ENCODE data around the gene TMEM205.

Gene TMEM205

DNA sequence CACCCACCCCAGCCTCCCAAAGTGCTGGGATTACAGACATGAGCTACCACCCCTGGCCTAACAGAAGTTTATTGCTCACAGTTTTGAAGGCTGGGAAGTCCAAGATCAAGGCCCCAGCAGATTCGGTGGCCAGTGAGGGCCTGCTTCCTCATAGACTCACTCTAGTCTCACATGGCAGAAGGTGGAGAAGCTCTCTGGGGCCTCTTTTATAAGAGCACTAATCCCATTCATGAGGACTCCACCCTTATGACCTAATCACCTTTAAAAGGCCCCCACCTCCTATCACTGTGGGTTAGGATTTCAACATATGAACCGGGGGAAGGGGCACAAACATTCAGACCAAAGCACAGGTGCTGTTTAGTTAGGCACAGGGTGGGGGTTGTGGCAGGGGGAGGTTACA lies 21.5 kb upstream of the TMEM205 start:
- H3K4me3 ChIP-seq (ENCODE audit: low read depth, low read length): no peak overlapping the region
- TF ChIP-seq, protein P1, sequence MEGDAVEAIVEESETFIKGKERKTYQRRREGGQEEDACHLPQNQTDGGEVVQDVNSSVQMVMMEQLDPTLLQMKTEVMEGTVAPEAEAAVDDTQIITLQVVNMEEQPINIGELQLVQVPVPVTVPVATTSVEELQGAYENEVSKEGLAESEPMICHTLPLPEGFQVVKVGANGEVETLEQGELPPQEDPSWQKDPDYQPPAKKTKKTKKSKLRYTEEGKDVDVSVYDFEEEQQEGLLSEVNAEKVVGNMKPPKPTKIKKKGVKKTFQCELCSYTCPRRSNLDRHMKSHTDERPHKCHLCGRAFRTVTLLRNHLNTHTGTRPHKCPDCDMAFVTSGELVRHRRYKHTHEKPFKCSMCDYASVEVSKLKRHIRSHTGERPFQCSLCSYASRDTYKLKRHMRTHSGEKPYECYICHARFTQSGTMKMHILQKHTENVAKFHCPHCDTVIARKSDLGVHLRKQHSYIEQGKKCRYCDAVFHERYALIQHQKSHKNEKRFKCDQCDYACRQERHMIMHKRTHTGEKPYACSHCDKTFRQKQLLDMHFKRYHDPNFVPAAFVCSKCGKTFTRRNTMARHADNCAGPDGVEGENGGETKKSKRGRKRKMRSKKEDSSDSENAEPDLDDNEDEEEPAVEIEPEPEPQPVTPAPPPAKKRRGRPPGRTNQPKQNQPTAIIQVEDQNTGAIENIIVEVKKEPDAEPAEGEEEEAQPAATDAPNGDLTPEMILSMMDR (IDR thresholded peaks at IDR 0.05; ENCODE audit: low read depth, low read length): no peak
- in situ Hi-C loops (cut with HindIII; ENCODE audit: low sequenced_read_pairs): no loop called here
- no peak for DNase-seq (ENCODE audit: low read depth, low spot score)

DNA sequence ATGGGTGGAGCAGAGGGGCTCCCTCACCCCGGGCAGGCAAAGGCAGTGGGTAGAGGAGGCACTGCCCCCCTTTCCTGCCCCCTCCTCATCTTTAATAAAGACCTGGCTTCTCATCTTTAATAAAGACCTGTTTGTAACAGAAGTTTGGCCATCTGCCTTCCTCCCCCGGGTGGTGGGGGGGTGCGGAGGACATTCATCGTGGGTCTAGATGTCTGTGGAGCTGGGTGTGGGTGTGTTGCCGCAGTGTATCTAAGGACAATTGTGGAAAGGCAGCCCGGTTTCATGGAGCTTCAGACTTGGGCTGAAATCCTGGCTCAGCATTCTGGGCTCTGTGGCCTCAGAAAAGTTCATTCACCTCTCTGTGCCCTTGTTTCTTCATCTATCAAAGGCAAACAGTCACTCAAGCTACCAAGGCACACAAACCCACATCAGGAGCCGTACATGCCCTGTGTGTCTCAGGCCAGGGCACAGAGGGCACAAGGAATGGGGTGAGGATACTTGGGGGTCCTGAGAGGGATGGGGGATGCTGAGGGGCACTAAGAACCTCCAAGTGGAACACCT lies 19.6 kb upstream of the TMEM205 start:
- in situ Hi-C loops (cut with HindIII; ENCODE audit: low sequenced_read_pairs): no loop called here
- TF ChIP-seq, protein P1 (IDR thresholded peaks at IDR 0.05; ENCODE audit: low read depth, low read length): no peak
- no peak for DNase-seq (ENCODE audit: low read depth, low spot score)
- no peak overlapping the region for H3K4me3 ChIP-seq (ENCODE audit: low read depth, low read length)

DNA sequence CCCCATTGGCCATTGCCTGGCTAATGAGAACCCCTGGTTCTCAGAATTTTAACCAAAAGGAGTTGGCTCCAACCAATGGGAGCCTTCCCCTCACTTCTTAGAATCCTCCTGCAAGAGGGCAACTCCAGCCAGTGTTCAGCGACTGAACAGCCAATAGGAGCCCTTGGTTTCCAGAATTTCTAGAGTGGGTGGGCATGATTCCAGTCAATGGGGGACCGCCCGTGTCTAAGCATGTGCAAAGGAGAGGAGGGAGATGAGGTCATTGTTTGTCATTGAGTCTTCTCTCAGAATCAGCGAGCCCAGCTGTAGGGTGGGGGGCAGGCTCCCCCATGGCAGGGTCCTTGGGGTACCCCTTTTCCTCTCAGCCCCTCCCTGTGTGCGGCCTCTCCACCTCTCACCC lies 18.9 kb upstream of the TMEM205 start:
- DNase-seq (ENCODE audit: low read depth, low spot score): no peak
- in situ Hi-C loops (cut with HindIII; ENCODE audit: low sequenced_read_pairs): no loop called here
- no peak overlapping the region for H3K4me3 ChIP-seq (ENCODE audit: low read depth, low read length)
- TF ChIP-seq, protein P1 (IDR thresholded peaks at IDR 0.05; ENCODE audit: low read depth, low read length): no peak

DNA sequence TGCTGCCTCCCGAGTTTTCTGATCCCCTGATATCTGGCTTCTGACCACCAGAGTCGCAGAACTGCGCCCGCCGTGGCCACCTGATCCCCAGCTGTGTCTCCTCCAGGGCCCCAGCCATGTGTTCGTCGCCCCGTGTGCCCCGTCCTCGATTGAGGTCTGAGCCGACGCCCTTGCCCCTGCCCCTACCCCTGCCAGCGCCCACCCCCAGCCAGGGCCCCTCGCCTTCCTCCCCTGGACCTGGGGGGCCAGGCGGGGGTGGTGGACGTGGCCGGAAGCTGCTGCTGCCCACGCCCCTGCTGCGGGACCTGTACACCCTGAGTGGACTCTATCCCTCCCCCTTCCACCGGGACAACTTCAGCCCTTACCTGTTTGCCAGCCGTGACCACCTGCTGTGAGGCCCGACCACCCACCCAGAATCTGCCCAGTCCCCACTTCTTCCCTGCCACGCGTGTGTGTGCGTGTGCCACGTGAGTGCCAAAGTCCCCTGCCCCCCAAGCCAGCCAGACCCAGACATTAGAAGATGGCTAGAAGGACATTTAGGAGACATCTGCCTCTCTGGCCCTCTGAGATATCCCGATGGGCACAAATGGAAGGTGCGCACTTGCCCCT lies 18.3 kb upstream of the TMEM205 start:
- DNase-seq (ENCODE audit: low read depth, low spot score): no peak
- no peak overlapping the region for H3K4me3 ChIP-seq (ENCODE audit: low read depth, low read length)
- TF ChIP-seq, protein P1 (IDR thresholded peaks at IDR 0.05; ENCODE audit: low read depth, low read length): no peak
- in situ Hi-C loops (cut with HindIII; ENCODE audit: low sequenced_read_pairs): no loop called here

DNA sequence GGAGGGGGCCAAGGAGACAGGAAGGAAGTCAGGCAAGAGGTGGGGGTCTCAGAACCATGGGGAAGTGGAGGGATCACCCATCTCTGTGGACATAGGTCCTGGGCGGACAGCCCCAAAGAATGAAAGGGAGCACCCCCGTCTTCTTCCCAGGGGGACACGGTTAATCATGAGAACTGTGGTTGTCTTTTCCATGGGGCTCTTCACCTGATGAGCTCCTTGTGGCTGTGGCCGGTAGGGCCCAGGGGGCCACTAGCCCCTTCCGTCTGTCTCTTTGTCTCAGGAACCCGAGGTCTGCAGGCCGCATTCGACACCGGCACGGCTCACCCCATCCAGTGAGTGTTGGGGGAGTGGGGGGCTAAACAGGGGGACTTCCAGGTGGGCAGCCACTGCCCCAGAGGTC lies 17.8 kb upstream of the TMEM205 start:
- in situ Hi-C loops (cut with HindIII; ENCODE audit: low sequenced_read_pairs): no loop called here
- DNase-seq (ENCODE audit: low read depth, low spot score): no peak
- TF ChIP-seq, protein P1 (IDR thresholded peaks at IDR 0.05; ENCODE audit: low read depth, low read length): no peak
- H3K4me3 ChIP-seq (ENCODE audit: low read depth, low read length): no peak overlapping the region

DNA sequence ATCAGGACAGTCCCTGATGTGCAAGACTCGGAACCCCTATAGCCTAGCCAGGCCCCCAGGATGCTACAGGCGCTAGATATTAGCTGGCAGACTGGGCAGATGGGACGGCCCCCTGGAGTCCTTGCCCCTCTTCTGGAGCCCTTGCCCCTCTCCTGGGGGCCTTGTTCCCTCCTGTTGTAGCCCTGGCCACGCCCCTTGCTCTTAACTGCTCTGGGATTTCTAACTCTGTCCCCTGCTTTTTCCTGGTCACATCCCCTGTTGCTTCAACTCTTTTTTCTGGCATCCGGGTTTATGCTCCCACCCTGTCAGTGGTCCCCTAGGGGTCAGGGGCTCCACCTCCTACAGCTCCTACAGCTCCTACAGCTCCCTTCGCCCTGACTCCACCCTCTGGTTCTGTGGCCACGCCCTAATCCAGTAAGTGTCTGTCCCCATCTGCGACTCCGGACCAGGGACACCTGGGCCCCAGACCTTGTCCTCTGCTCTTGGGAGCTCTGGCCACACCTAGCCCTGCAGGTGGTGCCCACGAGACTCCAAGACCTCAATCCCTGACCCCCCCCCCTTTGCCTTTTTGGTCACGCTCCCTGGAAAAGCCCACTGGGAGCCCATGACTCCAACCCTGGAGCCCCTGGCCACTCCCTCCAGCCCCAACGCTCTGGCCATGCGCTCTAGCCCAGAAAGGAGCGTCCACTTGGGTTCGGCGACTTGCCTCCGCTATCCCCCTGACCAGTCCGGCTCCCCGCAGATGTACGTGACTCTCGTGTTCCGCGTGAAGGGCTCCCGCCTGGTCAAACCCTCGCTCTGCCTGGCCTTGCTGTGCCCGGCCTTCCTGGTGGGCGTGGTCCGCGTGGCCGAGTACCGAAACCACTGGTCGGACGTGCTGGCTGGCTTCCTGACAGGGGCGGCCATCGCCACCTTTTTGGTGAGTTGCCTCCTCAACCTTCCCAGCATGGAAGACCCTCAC lies 16.0 kb upstream of the TMEM205 start:
- TF ChIP-seq, protein P1 (IDR thresholded peaks at IDR 0.05; ENCODE audit: low read depth, low read length): no peak
- in situ Hi-C loops (cut with HindIII; ENCODE audit: low sequenced_read_pairs): no loop called here
- no peak for DNase-seq (ENCODE audit: low read depth, low spot score)
- no peak overlapping the region for H3K4me3 ChIP-seq (ENCODE audit: low read depth, low read length)

All from astrocyte of the spinal cord (primary cell).